Esophagus (tissue), 2 donors: Measurements from ENCODE around the gene PRR5. TPM values are rescaled to one million over a fixed set of nuclear protein-coding genes. Genes with fewer than 3 reads are reported as not detected.
A peak's percentile ranks its signal among the peaks of the same experiment; 100 is the strongest.

Experiments used
- H3K27ac ChIP-seq, 2 donors: one replicate each; pipeline ENCODE4 v1.5.1; 2013; ENCODE audit warnings: low read depth in 2 of 2, mild to moderate bottlenecking in 2 of 2, inconsistent platforms in 1 of 2, low read length in 1 of 2, moderate library complexity in 1 of 2
- H3K27me3 ChIP-seq, 2 donors: one replicate each; pipeline ENCODE4 v1.6.1; 2013; ENCODE audit warnings: low read length in 2 of 2, control low read depth in 1 of 2, mild to moderate bottlenecking in 1 of 2; ENCODE audit not compliant: insufficient read depth in 2 of 2, control insufficient read depth in 1 of 2
- H3K36me3 ChIP-seq, 2 donors: one replicate each; pipeline ENCODE4 v1.6.1; 2013; ENCODE audit warnings: low read length in 1 of 2; ENCODE audit not compliant: control insufficient read depth in 2 of 2, insufficient read depth in 2 of 2
- H3K4me1 ChIP-seq, 2 donors: one replicate each; pipeline ENCODE4 v1.6.1; 2013; ENCODE audit warnings: low read length in 1 of 2; ENCODE audit not compliant: control insufficient read depth in 2 of 2, insufficient read depth in 2 of 2
- H3K4me3 ChIP-seq, 2 donors: one replicate each; pipeline ENCODE4 v1.5.1; 2013; ENCODE audit warnings: low read length in 2 of 2, mild to moderate bottlenecking in 2 of 2, low read depth in 1 of 2, moderate library complexity in 1 of 2
- H3K9me3 ChIP-seq, 2 donors: one replicate each; pipeline ENCODE4 v1.6.1; 2013; ENCODE audit warnings: mild to moderate bottlenecking in 2 of 2, low read depth in 1 of 2, low read length in 1 of 2, moderate library complexity in 1 of 2; ENCODE audit not compliant: control insufficient read depth in 2 of 2, insufficient read depth in 1 of 2
- WGBS, 2 donors: extraction: QIAGEN DNeasy Blood & Tissue Kit; methylation state at CpG; one replicate each; pipeline ENCODE4 v1.1.7; 2013; 5-methylcytosine and 5-hydroxymethylcytosine counted together
- polyA plus RNA-seq, 2 donors: library from polyadenylated mRNA; stranded (reverse); fragments of 200-250 nt; gene quantifications; one replicate each; pipeline ENCODE4 v1.2.3, GENCODE V29; 2013
- donor health status: healthy with polysubstance abuse.
- donor health status: Bipolar disorder and iron deficiency.

Gene PRR5
- polyA plus RNA-seq, 2 donors: 12.2 to 13.0 TPM

DNA sequence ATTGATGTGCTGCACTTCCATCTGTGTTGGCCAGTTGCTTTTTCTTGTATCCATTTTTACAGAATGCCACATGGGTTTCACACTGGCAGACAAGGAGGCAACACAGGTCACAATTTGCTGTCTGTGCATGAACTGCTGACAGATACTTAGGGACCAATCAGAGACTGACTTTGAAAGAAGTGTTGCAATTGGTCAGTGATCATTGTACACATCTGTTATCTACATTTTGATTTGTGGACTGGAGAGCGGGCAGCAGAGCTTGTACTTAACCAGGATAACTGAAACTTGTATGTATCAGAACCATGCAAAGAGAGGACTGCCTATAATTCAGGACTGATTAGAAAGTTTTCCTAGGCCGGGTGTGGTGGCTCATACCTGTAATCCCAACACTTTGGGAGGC, 21.8 kb downstream of the PRR5 start:
- H3K4me1 ChIP-seq: no peaks in the 10 kb centered on the region
- no peak overlapping the region for H3K27ac ChIP-seq
- peaks cover 0 to 17% of the 10 kb centered on the region in 2 donors for H3K36me3 ChIP-seq
- H3K9me3 ChIP-seq: no peaks in the 10 kb centered on the region
- WGBS, 2 donors: 95 to 100% methylated on average over 2 of the region's 2 CpGs
- H3K27me3 ChIP-seq: no peaks in the 10 kb centered on the region
- H3K4me3 ChIP-seq: no peak overlapping the region

DNA sequence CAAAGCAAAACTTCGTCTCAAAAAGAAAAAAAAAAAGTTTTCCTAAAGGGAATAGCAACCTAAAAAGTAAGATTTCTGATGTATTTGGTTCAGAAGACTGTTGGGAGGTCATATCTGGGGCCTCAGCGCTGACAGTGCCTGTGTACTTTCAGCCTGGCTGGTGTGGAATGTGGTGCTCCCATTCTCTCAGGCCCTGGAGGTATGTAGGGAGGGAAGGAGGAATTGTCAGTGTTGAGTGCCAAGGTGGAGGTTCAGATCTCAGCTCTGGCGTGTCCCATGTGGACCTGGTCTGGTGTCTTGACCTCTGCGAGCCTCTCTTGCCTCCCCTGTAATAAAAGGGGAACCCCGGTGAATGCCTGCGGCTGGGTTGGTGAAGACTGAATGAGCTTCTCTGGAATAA, 22.4 kb downstream of the PRR5 start:
- Histone ChIP-seq H3K4me3 (no peak overlapping the region), H3K9me3 (no peaks in the 10 kb centered on the region), H3K27ac (no peak overlapping the region), H3K36me3 (peaks cover 0 to 17% of the 10 kb centered on the region in 2 donors), H3K27me3 (no peaks in the 10 kb centered on the region), H3K4me1 (no peaks in the 10 kb centered on the region)
- WGBS, 2 donors: 89 to 91% methylated on average over 6 of the region's 6 CpGs

DNA sequence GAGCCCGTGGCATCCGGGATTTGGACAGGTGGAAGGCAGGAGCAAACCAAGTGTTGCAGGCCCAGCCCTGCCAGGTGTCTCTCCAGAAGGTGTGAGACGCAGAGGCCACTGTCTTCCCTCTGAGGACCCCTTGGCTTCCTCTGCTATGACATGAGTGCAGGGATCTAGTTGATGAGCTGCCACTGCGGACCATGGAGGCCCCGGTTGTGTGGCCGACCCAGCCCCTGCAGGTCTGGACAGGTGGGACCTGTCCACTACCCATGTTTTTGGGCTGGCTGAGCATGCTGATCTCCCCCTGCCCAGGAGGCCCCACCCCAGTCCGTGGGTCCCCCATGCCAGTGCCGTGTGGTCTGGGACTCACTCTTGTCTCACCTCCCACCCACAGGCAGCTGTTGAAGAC, 22.9 kb downstream of the PRR5 start:
- Histone ChIP-seq H3K9me3 (no peaks in the 10 kb centered on the region), H3K27ac (no peak overlapping the region), H3K4me1 (no peaks in the 10 kb centered on the region), H3K4me3 (no peak overlapping the region), H3K27me3 (no peaks in the 10 kb centered on the region), H3K36me3 (peaks cover 0 to 17% of the 10 kb centered on the region in 2 donors)
- 85 to 90% methylated on average over 8 of the region's 8 CpGs for WGBS, 2 donors

GRCh38 chr22:44726439-44726838, 24.4 kb downstream of the PRR5 start:
- whole genome bisulfite sequencing, 2 donors: 88 to 89% methylated on average over 11 of the region's 11 CpGs
- Histone ChIP-seq H3K27ac (no peak overlapping the region), H3K9me3 (no peaks in the 10 kb centered on the region), H3K27me3 (no peaks in the 10 kb centered on the region), H3K4me1 (no peaks in the 10 kb centered on the region), H3K36me3 (peaks cover 0 to 25% of the 10 kb centered on the region in 2 donors), H3K4me3 (no peak overlapping the region)

DNA sequence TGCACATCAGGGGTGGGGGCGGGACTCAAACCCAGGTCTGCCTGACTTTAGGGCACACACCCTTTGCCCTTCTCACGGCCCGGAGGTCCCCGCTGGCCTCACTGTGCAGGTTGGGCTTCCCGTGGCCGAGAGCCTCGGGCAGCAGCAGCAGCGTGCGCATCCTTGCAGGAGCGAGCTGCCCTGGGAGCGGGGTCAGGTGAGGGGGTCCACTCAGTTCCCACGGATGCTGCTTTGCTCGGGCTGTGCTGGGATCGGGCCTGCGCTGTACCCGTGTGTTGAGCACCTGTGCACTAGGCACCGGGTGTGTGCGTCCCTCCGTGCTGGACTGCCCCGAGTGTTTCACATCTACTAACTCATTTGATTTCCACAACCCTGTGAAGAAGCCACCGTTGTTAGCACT, 25.1 kb downstream of the PRR5 start:
- Histone ChIP-seq H3K36me3 (peaks cover 0 to 26% of the 10 kb centered on the region in 2 donors), H3K9me3 (no peaks in the 10 kb centered on the region), H3K4me1 (no peaks in the 10 kb centered on the region), H3K27me3 (no peaks in the 10 kb centered on the region), H3K4me3 (no peak overlapping the region), H3K27ac (no peak overlapping the region)
- WGBS, 2 donors: 96 to 97% methylated on average over 21 of the region's 21 CpGs

GRCh38 chr22:44727709-44728108, 25.7 kb downstream of the PRR5 start:
- Histone ChIP-seq H3K4me3 (no peak overlapping the region), H3K27me3 (no peaks in the 10 kb centered on the region), H3K9me3 (no peaks in the 10 kb centered on the region), H3K36me3 (peaks cover 0 to 29% of the 10 kb centered on the region in 2 donors), H3K4me1 (no peaks in the 10 kb centered on the region), H3K27ac (no peak overlapping the region)
- WGBS, 2 donors: 91 to 95% methylated on average over 12 to 13 of the region's 13 CpGs

GRCh38 chr22:44728761-44729324, 26.8 kb downstream of the PRR5 start:
- 59 to 73% methylated on average over 21 of the region's 21 CpGs for WGBS, 2 donors
- no peaks in the 10 kb centered on the region for H3K9me3 ChIP-seq
- H3K4me1 ChIP-seq: no peaks in the 10 kb centered on the region
- no peak overlapping the region for H3K4me3 ChIP-seq
- peak overlapping the region in 1 of 2 donors; percentile 3 for H3K27ac ChIP-seq
- H3K36me3 ChIP-seq: peaks cover 0 to 29% of the 10 kb centered on the region in 2 donors
- H3K27me3 ChIP-seq: no peaks in the 10 kb centered on the region

DNA sequence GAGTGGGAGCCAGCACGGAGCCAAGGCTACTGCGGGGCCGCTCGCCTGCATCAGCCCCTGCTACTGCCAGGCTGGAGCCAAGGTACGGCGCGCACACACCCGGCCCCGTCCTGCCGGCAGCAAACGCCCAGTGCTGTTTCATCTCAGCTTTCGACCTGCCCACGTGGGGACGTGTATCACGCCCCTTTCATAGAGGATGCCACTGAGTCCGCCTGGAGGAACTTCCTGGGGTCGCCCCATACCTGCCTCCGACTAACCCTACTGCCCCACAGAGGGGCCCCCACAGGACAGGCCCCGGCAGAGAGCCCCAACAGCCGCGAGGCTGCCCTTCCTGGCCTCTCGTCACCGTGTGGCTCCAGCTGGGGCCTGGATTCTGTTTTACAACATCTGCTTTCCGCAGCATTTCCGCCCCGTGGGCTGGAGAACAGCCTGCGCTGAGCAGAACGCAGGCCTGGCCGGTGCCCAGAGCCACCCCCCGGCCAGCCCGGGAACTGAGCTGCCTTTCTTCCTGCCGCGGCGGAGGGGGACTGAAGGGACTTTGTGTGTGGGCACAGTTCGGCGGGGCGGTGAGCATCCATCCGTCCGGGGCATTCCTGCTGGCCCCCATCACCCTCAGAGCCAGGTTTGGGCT, 27.5 kb downstream of the PRR5 start:
- H3K27me3 ChIP-seq: no peaks in the 10 kb centered on the region
- no peak overlapping the region for H3K4me3 ChIP-seq
- H3K4me1 ChIP-seq: no peaks in the 10 kb centered on the region
- peak overlapping the region in 1 of 2 donors; percentile 3 for H3K27ac ChIP-seq
- 62 to 64% methylated on average over 37 to 39 of the region's 39 CpGs for WGBS, 2 donors
- H3K9me3 ChIP-seq: no peaks in the 10 kb centered on the region
- peaks cover 0 to 29% of the 10 kb centered on the region in 2 donors for H3K36me3 ChIP-seq

DNA sequence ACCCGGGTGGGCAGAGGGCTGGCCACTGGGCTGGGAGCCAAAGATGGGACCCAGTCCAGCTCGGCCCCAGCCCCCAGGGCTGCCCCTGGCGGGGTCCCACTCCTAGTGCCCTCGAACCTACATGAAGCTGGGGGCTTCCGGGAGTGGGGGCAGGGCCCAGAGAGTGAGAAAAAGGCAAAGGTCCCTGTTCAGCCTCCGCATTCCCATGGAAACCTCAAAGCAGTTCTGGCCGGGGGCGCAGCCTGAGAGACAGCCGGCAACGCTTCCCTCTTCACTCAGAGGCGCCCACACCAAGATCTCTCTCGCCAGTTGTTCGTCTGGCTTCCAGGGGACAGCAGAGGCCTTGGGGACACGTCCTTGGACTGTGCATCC, 28.0 kb downstream of the PRR5 start:
- Histone ChIP-seq H3K9me3 (no peaks in the 10 kb centered on the region), H3K4me1 (no peaks in the 10 kb centered on the region), H3K4me3 (no peak overlapping the region), H3K27ac (no peak overlapping the region), H3K36me3 (peaks cover 0 to 29% of the 10 kb centered on the region in 2 donors), H3K27me3 (no peaks in the 10 kb centered on the region)
- 64 to 72% methylated on average over 14 of the region's 14 CpGs for WGBS, 2 donors
